Measurements from ENCODE around the gene ADCY5.

ADCY5 gene

DNA sequence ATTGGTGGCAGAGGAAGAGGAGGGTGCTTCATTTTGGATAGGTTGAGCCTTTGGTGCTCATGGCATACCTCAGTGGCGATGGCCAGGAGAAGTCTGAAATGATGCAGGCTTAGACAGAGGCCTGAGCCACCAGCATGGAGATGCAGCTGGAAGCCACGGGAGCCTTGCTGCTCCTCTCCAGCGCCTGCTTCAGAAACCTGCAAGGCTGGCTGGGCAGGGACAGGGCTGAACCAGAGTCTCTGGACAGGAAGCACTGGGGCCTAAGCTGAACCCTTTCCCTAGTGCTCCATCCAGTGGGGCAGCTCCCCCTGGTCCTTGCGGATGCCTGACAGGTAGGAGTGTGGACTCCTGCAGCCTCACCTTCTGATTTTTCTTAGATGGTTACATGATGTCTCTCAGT is 36.7 kb upstream of the ADCY5 start:
- no peak overlapping the region for H3K4me3 ChIP-seq (replicated peaks; ENCODE audit: low read depth, low read length)
- TF ChIP-seq, protein P1, sequence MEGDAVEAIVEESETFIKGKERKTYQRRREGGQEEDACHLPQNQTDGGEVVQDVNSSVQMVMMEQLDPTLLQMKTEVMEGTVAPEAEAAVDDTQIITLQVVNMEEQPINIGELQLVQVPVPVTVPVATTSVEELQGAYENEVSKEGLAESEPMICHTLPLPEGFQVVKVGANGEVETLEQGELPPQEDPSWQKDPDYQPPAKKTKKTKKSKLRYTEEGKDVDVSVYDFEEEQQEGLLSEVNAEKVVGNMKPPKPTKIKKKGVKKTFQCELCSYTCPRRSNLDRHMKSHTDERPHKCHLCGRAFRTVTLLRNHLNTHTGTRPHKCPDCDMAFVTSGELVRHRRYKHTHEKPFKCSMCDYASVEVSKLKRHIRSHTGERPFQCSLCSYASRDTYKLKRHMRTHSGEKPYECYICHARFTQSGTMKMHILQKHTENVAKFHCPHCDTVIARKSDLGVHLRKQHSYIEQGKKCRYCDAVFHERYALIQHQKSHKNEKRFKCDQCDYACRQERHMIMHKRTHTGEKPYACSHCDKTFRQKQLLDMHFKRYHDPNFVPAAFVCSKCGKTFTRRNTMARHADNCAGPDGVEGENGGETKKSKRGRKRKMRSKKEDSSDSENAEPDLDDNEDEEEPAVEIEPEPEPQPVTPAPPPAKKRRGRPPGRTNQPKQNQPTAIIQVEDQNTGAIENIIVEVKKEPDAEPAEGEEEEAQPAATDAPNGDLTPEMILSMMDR (IDR thresholded peaks at IDR 0.05; ENCODE audit: low read length, missing control alignments): no peak
- no peak for DNase-seq (ENCODE audit: low read depth)

DNA sequence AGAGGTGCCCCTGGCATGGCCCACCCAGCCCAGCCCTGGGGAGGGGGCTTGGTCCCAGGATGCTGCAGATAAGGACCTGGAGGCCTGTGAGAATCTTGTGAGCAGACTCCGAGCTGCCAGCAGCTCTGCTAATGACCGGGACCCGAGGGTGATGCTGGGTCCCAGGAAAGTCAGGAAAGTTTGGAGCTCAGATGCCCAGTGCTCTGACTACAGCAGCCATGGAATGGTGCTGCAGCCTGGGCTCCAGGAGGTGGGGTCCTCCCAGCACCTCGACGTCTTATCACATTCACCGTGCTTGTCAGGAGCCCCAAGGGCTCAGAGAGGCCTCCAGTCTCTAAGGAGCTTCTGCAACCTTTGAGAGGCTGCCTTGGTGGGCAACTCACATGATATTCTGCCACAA is 34.3 kb upstream of the ADCY5 start:
- DNase-seq (ENCODE audit: low read depth): no peak
- TF ChIP-seq, protein P1 (IDR thresholded peaks at IDR 0.05; ENCODE audit: low read length, missing control alignments): no peak
- no peak overlapping the region for H3K4me3 ChIP-seq (replicated peaks; ENCODE audit: low read depth, low read length)

DNA sequence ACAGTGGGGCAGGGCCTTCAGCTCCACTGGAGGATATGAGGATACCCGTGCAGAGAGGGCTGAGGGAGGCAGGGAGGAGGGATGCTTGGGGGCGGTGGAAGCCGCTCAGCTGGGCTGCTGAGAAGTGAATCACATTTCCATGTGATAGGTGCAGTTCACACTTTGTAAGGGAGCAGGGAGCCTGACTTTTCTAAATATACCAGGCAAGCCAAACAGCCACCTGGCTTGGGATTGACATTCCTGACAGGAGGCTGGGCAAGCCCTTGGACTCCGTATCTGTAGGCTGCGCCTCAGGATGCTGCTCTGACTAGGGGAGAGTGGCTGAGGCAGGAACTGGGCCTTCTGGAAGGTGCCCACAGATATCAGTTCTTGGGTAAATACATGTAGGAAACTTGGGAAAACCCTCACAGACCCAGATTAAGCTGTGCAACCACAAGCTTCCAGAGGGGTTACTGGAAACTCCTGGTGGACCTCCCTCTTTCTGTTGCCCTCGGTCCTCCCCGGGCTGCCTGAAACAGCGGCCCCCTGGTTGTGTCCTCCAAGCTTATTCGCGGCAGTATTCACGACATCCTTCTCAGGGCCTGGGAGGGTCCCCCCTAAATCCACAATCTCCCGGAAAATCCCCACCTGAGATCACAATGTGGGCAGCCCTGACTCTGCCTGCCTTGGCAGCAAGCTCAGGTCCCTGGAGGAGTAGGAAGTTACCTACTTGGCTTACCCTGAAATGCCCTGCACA is 33.0 kb upstream of the ADCY5 start:
- no peak for DNase-seq (ENCODE audit: low read depth)
- TF ChIP-seq, protein P1 (IDR thresholded peaks at IDR 0.05; ENCODE audit: low read length, missing control alignments): no peak
- no peak overlapping the region for H3K4me3 ChIP-seq (replicated peaks; ENCODE audit: low read depth, low read length)

DNA sequence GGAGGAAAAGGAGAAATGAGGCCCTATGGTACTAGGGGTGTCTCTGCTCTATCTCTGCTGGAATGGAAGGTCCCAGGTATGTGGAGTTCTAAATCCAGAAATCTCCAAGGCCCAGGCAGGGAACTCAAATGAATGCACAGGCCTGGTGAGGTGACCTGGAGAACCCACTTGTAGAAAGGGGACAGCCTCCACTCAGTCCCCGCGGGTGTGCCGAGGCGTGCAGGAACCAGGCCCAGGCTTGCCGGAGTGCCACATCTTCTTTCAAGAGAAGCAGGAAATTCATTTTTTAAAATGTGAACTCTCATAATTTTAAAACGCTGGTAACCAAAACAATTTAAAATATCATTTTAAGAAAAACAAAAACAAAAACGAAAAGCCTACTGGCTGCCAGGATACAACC is 32.2 kb upstream of the ADCY5 start:
- H3K4me3 ChIP-seq (replicated peaks; ENCODE audit: low read depth, low read length): no peak overlapping the region
- TF ChIP-seq, protein P1 (IDR thresholded peaks at IDR 0.05; ENCODE audit: low read length, missing control alignments): no peak
- DNase-seq (ENCODE audit: low read depth): no peak

DNA sequence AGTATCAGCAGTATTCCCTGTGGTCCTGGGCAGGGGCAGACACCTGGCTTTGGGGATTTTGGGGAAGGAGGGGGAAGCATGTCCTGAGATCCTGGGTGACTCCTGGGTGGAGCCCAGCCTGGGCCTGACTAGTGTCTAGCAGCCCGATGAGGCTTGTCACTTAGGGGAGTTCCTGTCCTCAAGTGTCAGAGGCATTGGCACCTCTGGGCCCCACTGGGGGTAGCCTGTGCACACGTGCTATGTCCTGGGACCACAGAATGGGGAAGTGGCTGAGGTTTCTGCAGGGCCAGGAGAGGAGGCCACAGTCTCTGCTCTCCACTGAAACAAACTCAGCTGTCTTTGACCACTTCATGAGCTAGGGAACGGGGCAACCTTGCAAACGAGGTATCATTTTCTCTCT is 31.5 kb upstream of the ADCY5 start:
- TF ChIP-seq, protein P1 (IDR thresholded peaks at IDR 0.05; ENCODE audit: low read length, missing control alignments): no peak
- no peak overlapping the region for H3K4me3 ChIP-seq (replicated peaks; ENCODE audit: low read depth, low read length)
- DNase-seq (ENCODE audit: low read depth): no peak

DNA sequence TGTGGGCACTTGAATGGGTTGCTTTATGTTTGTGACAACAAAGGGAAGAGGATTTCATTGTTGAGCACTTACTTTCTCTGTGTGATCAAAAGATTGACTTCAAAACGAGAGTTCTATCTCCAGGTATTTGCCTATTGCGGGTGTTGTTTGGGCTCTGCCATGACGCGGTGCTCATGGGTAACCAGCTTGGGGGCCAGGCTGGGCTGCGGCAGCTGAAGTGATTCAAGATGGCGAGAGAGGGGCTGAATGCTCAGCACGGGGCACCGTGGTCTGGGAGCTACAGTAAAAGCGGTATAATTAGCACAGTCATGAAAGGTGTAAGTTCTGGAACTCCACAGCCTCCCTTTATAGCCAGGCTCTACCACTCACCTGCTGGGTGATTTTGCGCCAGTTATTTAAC is 31.0 kb upstream of the ADCY5 start:
- TF ChIP-seq, protein P1 (IDR thresholded peaks at IDR 0.05; ENCODE audit: low read length, missing control alignments): no peak
- no peak overlapping the region for H3K4me3 ChIP-seq (replicated peaks; ENCODE audit: low read depth, low read length)
- DNase-seq (ENCODE audit: low read depth): no peak

DNA sequence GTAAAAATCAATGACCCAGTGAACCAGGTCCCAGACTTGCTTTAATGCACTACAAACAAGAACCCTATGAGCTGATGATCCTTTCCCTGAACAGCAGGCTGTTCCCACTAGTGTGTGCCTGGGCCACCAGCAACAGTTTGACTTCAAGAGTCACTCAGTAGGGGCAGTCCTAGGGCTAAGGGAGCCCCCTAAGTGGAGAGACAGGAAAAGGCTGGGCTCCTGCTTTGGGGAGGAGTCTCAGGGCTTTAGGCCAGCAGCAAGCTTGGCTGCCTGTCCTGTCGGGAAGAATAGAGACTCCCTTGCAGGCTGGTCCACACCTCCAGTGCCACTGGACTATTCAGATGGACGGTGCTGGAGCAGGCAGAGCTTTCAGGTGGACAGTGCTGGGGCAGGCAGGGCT is 29.4 kb upstream of the ADCY5 start:
- no peak overlapping the region for H3K4me3 ChIP-seq (replicated peaks; ENCODE audit: low read depth, low read length)
- no peak for DNase-seq (ENCODE audit: low read depth)
- TF ChIP-seq, protein P1 (IDR thresholded peaks at IDR 0.05; ENCODE audit: low read length, missing control alignments): no peak

Measured in fibroblast of pulmonary artery (primary cell).